H1 (cell line): ENCODE results near the gene GPC3. TPM values are rescaled to one million over a fixed set of nuclear protein-coding genes. Genes with fewer than 3 reads are reported as not detected.

ENCODE experiments used
- ASH2L ChIP-seq: fragments of 200-600, 300-600 bp; sonication (generic); IDR thresholded peaks from one replicate; pipeline ENCODE4 v1.7.1; 2017; ENCODE audit warnings: low read length
- CEBPB ChIP-seq: IDR thresholded peaks from 2 replicates; pipeline ENCODE4 v1.6.1; 2012; ENCODE audit warnings: low read depth, low read length
- GTF2F1 ChIP-seq: IDR thresholded peaks from 2 replicates; pipeline ENCODE4 v1.6.1; 2012; ENCODE audit warnings: low read depth, low read length, improper control_type of control experiment, borderline replicate concordance
- KDM1A ChIP-seq: fragments of 200-600, 300-600 bp; sonication (generic); IDR thresholded peaks from 2 replicates; pipeline ENCODE4 v1.7.1; 2016; ENCODE audit warnings: mild to moderate bottlenecking, low read length, borderline replicate concordance
- MAFK ChIP-seq: IDR thresholded peaks from 2 replicates; pipeline ENCODE4 v1.6.1; 2012; ENCODE audit warnings: low read depth, mild to moderate bottlenecking, improper control_type of control experiment, low read length
- NANOG ChIP-seq: IDR thresholded peaks from 2 replicates; pipeline ENCODE4 v1.6.1; 2011; ENCODE audit warnings: low read length, low read depth, mild to moderate bottlenecking, inconsistent platforms; ENCODE audit not compliant: insufficient read depth, poor library complexity, severe bottlenecking
- RBBP5 ChIP-seq: IDR thresholded peaks from 2 replicates; pipeline ENCODE4 v1.7.1; 2012; ENCODE audit warnings: low read depth, mild to moderate bottlenecking, inconsistent platforms, low read length, moderate library complexity, borderline replicate concordance
- RFX5 ChIP-seq: IDR thresholded peaks from 2 replicates; pipeline ENCODE4 v1.6.1; 2011; ENCODE audit warnings: low read depth, low read length, improper control_type of control experiment, borderline replicate concordance
- polyA plus RNA-seq, 7 experiments: library from polyadenylated mRNA; depleted of rRNA in 3 of 7; stranded (reverse) in 5 of 7; unstranded in 2 of 7; fragments of >200 nt in 5 of 7; fragments of 200-250 nt in 2 of 7; gene quantifications; 1 replicate in 5 of 7; 2 replicates in 1 of 7; 4 replicates in 1 of 7; pipeline versions ENCODE4 v1.2.1 to v1.2.3, GENCODE V29; 2011 to 2013; ENCODE audit warnings: missing spikeins in 2 of 7, mixed read lengths in 2 of 7
- total RNA-seq: library from RNA; stranded (reverse); fragmentation: NEBNext Ultra II Directional; extraction: Animal tissue kit (Norgen Biotek cat#: 25700); gene quantifications from 2 replicates; pipeline ENCODE4 v1.2.1, GENCODE V29; 2021

GPC3 gene
- total and polyA plus RNA-seq, 2 of the 8 experiments (the other 6 are each of a cell fraction or from before 2014, with no cell fraction given): 64.8 to 71.9 TPM

GRCh38 chrX:133818019-133818418 lies 167.4 kb downstream of the GPC3 start (continued):
- TF ChIP-seq MAFK: no peak
- no peak for TF ChIP-seq ASH2L
- no peak for TF ChIP-seq NANOG
- no peak for TF ChIP-seq RBBP5
- TF ChIP-seq RFX5: no peak
- TF ChIP-seq KDM1A: no peak
- TF ChIP-seq CEBPB: no peak
- TF ChIP-seq GTF2F1: no peak
